HG03064 (cell line): ENCODE measurements around the gene NYAP1.

ENCODE experiments used
- ATAC-seq: cut with Tn5 transposase; IDR thresholded peaks from one replicate; pipeline ENCODE4 v1.9.1; 2021; ENCODE audit warnings: low read depth; ENCODE audit not compliant: unreplicated experiment

Gene NYAP1

GRCh38 chr7:100456562-100456961 lies 27.2 kb upstream of the NYAP1 start:
- ATAC-seq = no peak

DNA sequence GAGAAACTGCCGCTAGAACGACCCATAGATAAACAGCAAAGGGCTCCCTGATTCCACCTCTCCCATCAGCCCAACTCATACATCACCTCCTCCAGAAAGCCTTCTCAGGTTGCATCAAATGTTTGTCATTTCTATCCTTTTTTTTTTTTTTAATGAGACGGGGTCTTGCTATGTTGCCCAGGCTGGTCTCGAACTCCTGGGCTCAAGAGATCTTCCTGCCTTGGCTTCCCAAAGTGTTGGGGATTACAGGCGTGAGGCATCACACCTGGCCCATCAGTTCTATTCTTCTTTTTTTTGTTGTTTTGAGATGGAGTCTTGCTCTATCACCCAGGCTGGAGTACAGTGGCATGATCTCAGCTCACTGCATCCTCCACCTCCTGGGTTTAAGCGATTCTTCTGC lies 26.7 kb upstream of the NYAP1 start:
- ATAC-seq = no peak

- no peak for ATAC-seq
These were observed 19.5 kb upstream of the NYAP1 start, which contains the start of gene SPACDR for GRCh38 chr7:100464210-100464660. Gene SPACDR, minus strand, starts transcription at chr7:100464260. Its CDS starts 235 bp downstream, at chr7:100464025.

- ATAC-seq = no peak
These were observed 18.9 kb upstream of the NYAP1 start for GRCh38 chr7:100464791-100465190.

DNA sequence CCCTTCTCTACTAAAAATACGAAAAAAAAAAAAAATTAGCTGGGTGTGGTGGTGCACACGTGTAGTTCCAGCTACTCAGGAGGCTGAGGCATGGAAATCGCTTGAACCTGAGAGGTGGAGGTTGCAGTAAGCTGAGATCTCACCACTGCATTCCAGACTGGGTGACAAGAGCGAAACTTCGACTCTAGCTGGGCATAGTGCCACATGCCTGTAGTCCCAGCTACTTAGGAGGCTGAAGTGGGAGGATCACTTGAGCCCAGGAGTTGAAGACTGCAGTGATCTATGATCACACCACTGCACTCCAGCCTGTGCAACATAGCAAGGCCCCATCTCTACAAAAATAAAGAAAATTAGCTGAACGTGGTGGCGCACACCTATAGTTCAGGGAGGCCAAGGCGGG lies 18.4 kb upstream of the NYAP1 start:
- no peak for ATAC-seq

DNA sequence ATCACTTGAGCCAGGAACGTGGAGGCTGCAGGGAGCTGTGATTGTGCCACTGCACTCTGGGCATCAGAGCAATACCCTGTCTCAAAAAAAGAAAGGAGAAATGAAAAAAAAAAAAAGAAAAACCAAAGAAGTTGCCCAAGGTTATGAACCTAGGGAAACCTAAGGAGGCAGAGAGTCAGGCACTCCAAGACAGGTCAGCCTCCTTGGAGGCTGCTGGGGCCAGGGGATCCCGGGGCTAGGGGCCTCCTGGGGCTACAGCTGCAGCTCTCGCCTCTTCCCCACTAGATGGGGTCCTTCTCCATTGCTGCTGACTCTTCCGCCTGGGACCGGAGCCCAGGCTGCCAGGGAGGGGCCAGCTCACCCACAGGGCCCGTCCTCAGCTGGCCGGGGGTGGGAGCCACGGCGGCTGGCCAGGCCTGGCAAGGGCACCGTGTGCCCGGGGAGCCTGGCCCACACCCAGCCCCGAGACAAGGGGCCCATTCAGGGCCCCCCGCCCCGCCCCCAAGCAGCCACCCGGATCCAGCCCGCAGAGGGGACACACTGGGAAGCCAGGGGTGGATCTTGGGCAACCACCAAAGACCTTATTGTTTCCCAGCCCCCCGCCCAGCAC lies 17.9 kb upstream of the NYAP1 start:
- no peak for ATAC-seq

DNA sequence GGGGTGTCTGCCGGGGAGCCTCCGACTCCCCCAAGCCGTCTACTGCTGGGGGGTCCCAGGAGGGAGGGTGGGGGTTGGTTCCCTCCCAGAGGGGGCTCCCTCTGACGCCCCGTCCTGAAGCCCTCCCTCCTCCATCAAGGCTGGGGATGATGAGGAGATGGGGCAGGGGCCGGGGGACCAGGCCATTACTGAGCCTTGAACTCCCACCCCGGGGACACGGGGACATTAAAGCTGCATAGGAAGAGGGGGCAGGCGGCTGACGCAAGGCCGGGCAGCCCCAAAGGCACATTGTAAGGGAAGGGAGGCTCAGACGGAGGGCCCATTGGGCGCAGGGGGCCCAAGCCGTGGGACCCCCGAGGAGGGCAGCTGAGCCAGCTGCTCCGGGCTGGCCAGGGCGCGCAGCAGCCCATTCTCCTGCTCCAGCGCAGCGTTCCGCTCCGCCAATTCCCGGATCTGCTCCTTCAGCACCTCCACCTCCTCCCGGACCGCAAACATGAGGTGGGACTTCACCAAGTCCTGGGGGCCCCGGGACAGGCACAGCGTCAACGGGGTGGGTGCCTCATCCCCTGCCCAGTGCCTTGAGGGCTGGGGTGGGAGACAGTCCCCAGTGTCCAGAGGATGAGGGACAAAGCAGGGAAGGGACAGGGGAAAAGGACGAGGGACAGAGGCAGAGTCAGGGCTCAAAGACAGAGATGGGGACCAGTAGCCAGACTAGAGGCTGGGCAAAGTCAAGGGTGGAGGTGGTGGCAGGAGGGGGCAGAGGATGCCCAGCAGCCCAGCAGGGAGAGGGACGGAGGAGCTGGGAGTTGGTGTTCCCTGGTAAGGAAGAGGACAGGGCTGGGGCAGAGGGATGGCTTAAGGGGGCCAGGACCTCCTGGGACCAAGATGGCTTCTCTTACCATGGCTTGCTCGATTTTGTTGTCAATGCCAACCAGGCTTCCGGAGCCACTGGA lies 16.8 kb upstream of the NYAP1 start:
- no peak for ATAC-seq

GRCh38 chr7:100467638-100468373 lies 15.9 kb upstream of the NYAP1 start:
- no peak for ATAC-seq

DNA sequence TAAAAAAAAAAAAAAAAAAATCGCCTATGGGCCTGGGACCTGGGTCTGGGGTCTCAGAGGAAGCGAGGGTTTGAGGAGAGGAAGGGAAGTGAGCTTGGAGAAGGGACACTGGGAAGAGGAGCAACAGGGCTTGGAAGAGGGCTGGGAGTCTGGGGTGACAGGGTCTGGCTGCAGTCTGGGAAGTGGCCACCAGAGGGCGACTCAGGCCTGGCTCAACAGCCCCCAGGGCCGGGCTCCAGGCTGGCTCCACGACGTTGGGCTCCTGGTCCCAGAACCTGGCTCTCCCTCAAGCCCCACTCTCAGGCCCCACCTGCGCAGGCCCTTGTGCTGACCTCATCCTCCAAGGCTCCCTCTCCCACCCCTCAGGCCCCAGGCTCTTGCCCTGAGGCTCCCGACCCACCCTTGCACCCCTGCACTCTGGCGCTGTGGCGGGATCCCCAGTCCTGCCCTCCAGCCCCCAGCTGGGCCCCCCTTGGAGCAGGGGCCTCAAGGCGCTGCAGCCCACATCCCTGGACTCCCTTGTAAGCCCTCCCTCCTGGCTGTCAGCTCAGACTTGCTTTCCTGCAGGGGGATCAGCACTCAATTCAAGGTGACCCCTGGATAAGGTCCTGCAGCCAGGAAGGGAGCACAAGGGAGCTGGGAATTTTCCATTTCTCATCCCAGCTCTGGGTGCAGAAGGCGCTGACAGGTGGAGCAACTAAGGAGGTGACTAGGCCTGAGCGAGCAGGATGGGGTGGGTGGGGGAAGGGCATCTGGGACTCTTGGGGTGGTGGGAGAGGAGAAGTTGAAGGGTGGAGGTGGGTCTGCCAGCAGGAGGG lies 14.3 kb upstream of the NYAP1 start:
- ATAC-seq = no peak

DNA sequence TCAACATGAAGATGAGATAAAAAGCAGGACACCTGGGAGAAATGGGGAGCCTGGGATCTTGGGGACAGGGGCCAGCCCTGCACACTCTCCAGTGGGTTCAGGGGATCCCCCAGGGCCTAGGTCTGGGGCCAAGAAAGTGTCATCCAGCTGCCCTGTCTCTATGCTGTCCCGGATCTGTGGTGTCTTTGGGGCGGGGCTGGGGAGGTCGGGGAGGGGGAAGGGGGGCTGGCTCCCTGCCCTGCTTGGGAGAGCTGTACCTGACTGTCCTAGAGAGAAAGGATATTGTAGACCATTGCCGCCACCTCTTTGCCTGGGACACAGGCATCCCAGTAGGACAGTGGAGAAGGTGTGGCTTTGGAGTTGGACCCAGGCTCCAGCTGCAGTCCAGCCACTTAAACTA lies 12.7 kb upstream of the NYAP1 start:
- ATAC-seq = no peak

GRCh38 chr7:100472121-100472851 lies 11.4 kb upstream of the NYAP1 start:
- ATAC-seq = no peak

DNA sequence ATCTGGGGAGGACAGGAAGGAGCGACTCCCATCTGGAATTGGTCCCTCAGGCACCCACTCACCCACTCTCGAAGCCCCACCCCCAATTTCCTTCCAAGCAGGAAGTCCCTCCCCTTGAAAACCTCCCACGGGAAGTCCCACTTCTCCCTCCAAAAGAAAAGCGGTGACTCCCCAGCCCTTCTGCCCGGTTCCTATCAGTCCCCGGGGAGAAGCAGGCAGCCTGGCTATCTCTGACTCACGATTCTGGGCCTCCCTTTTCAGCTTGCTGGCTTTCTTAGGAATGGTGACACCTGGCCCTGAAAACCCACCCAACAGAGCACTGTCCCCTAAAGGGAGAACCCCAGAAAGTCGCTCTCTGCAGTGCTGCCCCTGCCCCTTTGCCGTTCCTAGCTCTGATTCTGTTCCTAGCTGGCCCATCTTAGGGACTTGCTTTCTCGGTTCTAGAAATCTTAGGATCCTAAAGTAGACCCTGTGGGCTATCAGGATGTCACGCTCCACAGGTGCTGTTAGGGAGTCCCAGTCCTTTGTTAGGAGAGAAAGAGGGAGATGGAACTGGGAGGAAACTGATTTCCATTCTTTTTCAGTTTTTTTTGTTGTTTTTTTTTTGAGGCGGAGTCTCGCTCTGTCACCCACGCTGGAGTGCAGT lies 10.8 kb upstream of the NYAP1 start:
- no peak for ATAC-seq

DNA sequence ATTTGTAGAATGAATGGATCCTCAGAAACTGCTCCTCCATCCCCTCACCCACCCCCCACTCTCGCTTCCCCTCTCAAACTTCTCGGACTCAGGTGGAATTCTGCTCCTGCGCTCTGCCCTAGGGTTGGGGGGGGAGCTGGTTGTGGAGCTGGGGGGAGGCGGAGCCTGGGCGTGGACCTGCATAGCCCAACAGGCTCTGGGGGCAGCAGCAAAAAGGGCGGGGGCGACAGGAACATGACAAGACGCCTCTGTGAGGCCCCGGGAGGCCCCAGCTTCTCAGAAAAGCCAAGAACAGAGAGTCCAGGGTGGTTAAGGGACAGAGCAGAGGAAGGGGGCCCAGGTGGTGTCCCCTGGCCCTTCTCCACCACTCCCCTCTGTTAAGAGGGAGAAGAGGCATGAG lies 8.2 kb upstream of the NYAP1 start:
- no peak for ATAC-seq

GRCh38 chr7:100476101-100476780 lies 7.5 kb upstream of the NYAP1 start:
- ATAC-seq = no peak

GRCh38 chr7:100476903-100477870 lies 6.5 kb upstream of the NYAP1 start:
- no peak for ATAC-seq

- ATAC-seq = no peak
These were observed 5.9 kb upstream of the NYAP1 start for GRCh38 chr7:100477871-100478267.

DNA sequence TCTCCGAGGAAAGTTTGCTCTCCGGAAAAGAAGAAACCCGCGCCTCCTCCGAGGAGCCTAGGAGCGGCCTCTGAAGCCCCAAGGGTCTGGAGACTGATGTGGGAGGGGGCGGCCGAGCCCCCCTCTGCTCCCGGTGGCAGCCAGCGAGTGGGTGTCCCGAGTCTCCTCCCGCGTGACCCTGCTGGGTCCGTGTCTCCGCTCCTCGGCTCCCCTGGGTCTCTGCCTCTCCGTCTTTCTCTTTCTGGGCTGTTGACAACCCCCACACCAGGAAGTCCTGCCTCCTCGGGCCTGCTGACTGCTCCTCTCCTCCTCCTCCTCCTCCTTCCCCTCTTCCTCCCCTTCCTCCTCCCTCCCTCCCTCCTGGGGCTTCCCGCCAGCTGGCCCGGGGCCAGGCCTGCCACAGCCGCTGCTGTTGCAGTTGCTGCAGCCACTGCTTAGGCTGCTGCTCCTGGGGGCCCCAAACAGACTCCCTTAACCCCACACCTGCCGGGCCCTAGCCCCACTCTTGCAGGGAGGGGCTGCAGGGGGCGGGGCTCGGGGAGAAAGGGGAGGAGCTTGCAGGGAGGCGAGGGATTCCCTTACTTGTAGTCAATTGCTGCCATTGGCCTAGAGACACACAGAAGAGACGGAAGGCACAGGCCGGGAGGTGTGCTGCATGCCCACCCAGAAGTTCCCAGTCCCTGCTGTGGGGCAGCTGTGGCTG lies 4.6 kb upstream of the NYAP1 start, which contains the start of gene TSC22D4:
Gene TSC22D4, minus strand, starts transcription at position 257 of the 703 bp plus-strand sequence. CDS start 1,176 bp downstream, outside the sequence.
- ATAC-seq = peak; percentile 51
